AG08395 (cell line): ENCODE data around the gene ZSWIM7.

Experiments used
- DNase-seq: peaks from one replicate; pipeline ENCODE4 v3.0.0; 2012; ENCODE audit warnings: mixed read lengths, low spot score

The ZSWIM7 gene

GRCh38 chr17:15999141-15999973, at the start of gene ZSWIM7, which contains the start of gene TTC19:
Gene ZSWIM7, minus strand, starts transcription at chr17:15999704. Its CDS starts 110 bp downstream, at chr17:15999594.
Gene TTC19, plus strand, starts transcription at chr17:15999824. Its CDS starts 25 bp downstream, at chr17:15999849.
- DNase-seq = peak; percentile 97

GRCh38 chr17:16048811-16049449, 49.4 kb upstream of the ZSWIM7 start:
- DNase-seq = no peak

GRCh38 chr17:16046966-16047365, 47.5 kb upstream of the ZSWIM7 start:
- DNase-seq = no peak

- DNase-seq = no peak
Measured at GRCh38 chr17:16044487-16044886, 45.0 kb upstream of the ZSWIM7 start.

- peak; percentile 80 for DNase-seq
Measured at GRCh38 chr17:16040710-16041251, 41.3 kb upstream of the ZSWIM7 start.

GRCh38 chr17:16037636-16038035, 38.1 kb upstream of the ZSWIM7 start:
- no peak for DNase-seq

GRCh38 chr17:16036261-16036660, 36.8 kb upstream of the ZSWIM7 start:
- no peak for DNase-seq

GRCh38 chr17:16033729-16034349, 34.3 kb upstream of the ZSWIM7 start:
- DNase-seq = no peak

- DNase-seq = peak; percentile 90
Measured at GRCh38 chr17:16027708-16028584, 28.4 kb upstream of the ZSWIM7 start.

- no peak for DNase-seq
Measured at GRCh38 chr17:16026895-16027294, 27.4 kb upstream of the ZSWIM7 start.

GRCh38 chr17:16025202-16025601, 25.7 kb upstream of the ZSWIM7 start:
- no peak for DNase-seq

- DNase-seq = no peak
Measured at GRCh38 chr17:16023881-16024280, 24.4 kb upstream of the ZSWIM7 start.

- no peak for DNase-seq
Measured at GRCh38 chr17:16019347-16019746, 19.8 kb upstream of the ZSWIM7 start.

- DNase-seq = peak; percentile 53
Measured at GRCh38 chr17:16013943-16014407, 14.5 kb upstream of the ZSWIM7 start.

- no peak for DNase-seq
Measured at GRCh38 chr17:16007439-16007838, 7.9 kb upstream of the ZSWIM7 start.

GRCh38 chr17:16005636-16006035, 6.1 kb upstream of the ZSWIM7 start:
- no peak for DNase-seq

GRCh38 chr17:16003841-16004240, 4.3 kb upstream of the ZSWIM7 start:
- DNase-seq = no peak

GRCh38 chr17:16002708-16003260, 3.3 kb upstream of the ZSWIM7 start:
- DNase-seq = no peak

- no peak for DNase-seq
Measured at GRCh38 chr17:16001226-16001897, 1.9 kb upstream of the ZSWIM7 start.

- DNase-seq = peak; percentile 41
Measured at GRCh38 chr17:15999974-16000827, 697 bp upstream of the ZSWIM7 start.
